UCSD-AML1 (cell line): Measurements from ENCODE around the gene RSRP1.
"Not testable (repeated sequence)": the region's sequence is repeated elsewhere in the genome, so short reads cannot be mapped to it uniquely, and the experiment has no call there.

Source experiments
- DNase-seq: peaks from one replicate; lab custom pipeline; 2025; ENCODE audit not compliant: unreplicated experiment; lab: John Stamatoyannopoulos, UW

The RSRP1 gene

GRCh38 chr1:25257196-25257595 is 9.9 kb upstream of the RSRP1 start:
- no peak for DNase-seq

GRCh38 chr1:25256578-25256965 is 9.3 kb upstream of the RSRP1 start:
- DNase-seq = no peak

GRCh38 chr1:25255706-25256577 is 8.7 kb upstream of the RSRP1 start:
- DNase-seq = no peak

- no peak for DNase-seq
Measured at GRCh38 chr1:25253911-25254310, 6.7 kb upstream of the RSRP1 start.

- no peak for DNase-seq
Measured at GRCh38 chr1:25247829-25248754, 838 bp upstream of the RSRP1 start.

GRCh38 chr1:25246600-25247023 is 642 bp downstream of the RSRP1 start:
- no peak for DNase-seq

- DNase-seq = no peak
Measured at GRCh38 chr1:25245809-25246599, 1.2 kb downstream of the RSRP1 start.

- no peak for DNase-seq
Measured at GRCh38 chr1:25245393-25245792, 1.9 kb downstream of the RSRP1 start.

GRCh38 chr1:25243907-25244306 is 3.3 kb downstream of the RSRP1 start:
- no peak for DNase-seq

- DNase-seq = peak; percentile 98
Measured at GRCh38 chr1:25239681-25240541, 7.3 kb downstream of the RSRP1 start.

- no peak for DNase-seq
Measured at GRCh38 chr1:25238046-25238445, 9.2 kb downstream of the RSRP1 start.

GRCh38 chr1:25236261-25236660 is 11.0 kb downstream of the RSRP1 start:
- not testable (repeated sequence) for DNase-seq

- DNase-seq = not testable (repeated sequence)
Measured at GRCh38 chr1:25235411-25235810, 11.8 kb downstream of the RSRP1 start.

- peak; percentile 75 for DNase-seq
Measured at GRCh38 chr1:25232866-25233784, 14.1 kb downstream of the RSRP1 start.

GRCh38 chr1:25232027-25232865 is 15.0 kb downstream of the RSRP1 start, which contains the start of gene SYF2:
Gene SYF2, minus strand, starts transcription at chr1:25232502. Its CDS starts 35 bp downstream, at chr1:25232467.
- DNase-seq = peak; percentile 88

GRCh38 chr1:25223471-25223870 is 23.8 kb downstream of the RSRP1 start:
- DNase-seq = no peak

GRCh38 chr1:25222606-25223005 is 24.6 kb downstream of the RSRP1 start:
- no peak for DNase-seq

GRCh38 chr1:25220666-25221065 is 26.6 kb downstream of the RSRP1 start:
- no peak for DNase-seq
